Measurements from ENCODE around the gene KIT. TPM values are rescaled to one million over a fixed set of nuclear protein-coding genes. Genes with fewer than 3 reads are reported as not detected.

Gene KIT
- total RNA-seq, 6 donors from 2014 or later = 2.8 to 38.7 (median 12.7) TPM

DNA sequence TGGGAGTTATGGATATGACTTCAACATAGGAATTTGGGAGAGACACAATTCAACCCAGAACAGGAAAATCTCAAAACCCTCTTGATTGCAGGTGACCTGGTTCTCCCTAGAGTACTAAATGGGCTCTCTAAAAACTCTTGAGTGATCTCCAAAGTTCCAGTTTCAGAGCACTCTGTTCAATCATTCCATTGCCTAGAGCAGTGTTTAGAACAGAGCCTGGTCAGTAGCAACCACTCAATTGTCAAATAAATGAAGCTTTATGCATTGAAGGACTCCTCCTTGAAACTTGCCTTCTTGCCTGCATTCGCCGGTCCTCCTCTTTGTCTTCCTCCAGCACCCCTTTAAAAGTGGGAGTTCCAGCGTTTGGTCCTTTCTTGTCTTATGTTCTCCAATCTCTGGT, 85.8 kb downstream of the KIT start:
- H3K27me3 ChIP-seq = no peaks in the 10 kb centered on the region
- H3K27ac ChIP-seq = no peak overlapping the region
- 71 to 75% methylated on average over 3 of the region's 3 CpGs for WGBS, 2 donors
- no peaks in the 10 kb centered on the region for H3K36me3 ChIP-seq
- H3K9me3 ChIP-seq = no peaks in the 10 kb centered on the region
- no peaks in the 10 kb centered on the region for H3K4me1 ChIP-seq
- no peak overlapping the region for H3K4me3 ChIP-seq
- TF ChIP-seq, protein P1, sequence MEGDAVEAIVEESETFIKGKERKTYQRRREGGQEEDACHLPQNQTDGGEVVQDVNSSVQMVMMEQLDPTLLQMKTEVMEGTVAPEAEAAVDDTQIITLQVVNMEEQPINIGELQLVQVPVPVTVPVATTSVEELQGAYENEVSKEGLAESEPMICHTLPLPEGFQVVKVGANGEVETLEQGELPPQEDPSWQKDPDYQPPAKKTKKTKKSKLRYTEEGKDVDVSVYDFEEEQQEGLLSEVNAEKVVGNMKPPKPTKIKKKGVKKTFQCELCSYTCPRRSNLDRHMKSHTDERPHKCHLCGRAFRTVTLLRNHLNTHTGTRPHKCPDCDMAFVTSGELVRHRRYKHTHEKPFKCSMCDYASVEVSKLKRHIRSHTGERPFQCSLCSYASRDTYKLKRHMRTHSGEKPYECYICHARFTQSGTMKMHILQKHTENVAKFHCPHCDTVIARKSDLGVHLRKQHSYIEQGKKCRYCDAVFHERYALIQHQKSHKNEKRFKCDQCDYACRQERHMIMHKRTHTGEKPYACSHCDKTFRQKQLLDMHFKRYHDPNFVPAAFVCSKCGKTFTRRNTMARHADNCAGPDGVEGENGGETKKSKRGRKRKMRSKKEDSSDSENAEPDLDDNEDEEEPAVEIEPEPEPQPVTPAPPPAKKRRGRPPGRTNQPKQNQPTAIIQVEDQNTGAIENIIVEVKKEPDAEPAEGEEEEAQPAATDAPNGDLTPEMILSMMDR (IDR thresholded peaks at IDR 0.05) = no peak
- TF ChIP-seq EP300 (IDR thresholded peaks at IDR 0.05) = no peak
- TF ChIP-seq POLR2A (IDR thresholded peaks at IDR 0.05) = no peak
- TF ChIP-seq POLR2AphosphoS5 (IDR thresholded peaks at IDR 0.05) = no peak
- DNase-seq (no peak), ATAC-seq (ENCODE audit: low FRiP score in 2 of 2) (no peak)

DNA sequence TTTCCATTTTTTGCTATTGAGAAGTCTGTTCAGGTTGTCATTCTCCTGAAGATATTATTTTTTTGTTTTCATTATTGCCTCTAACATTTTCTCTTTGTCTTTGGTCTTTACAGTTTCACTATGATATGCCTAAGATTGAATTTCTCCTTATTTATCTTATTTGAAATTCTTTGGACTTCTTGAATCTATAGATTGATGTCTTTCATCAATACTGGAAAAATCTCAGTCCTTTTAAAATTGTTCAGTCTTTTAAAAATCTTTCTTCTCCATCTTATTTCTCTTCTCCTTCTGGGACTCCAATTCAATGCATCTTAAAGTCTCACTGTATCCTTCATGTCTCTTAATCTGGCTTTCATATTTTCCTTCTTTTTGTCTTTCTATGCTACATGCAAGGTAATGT, 86.7 kb downstream of the KIT start:
- no peaks in the 10 kb centered on the region for H3K27me3 ChIP-seq
- H3K4me1 ChIP-seq = no peaks in the 10 kb centered on the region
- no peak for TF ChIP-seq POLR2AphosphoS5 (IDR thresholded peaks at IDR 0.05)
- no peak for TF ChIP-seq POLR2A (IDR thresholded peaks at IDR 0.05)
- no peak for TF ChIP-seq EP300 (IDR thresholded peaks at IDR 0.05)
- TF ChIP-seq, protein P1 (IDR thresholded peaks at IDR 0.05) = no peak
- H3K27ac ChIP-seq = no peak overlapping the region
- no peak overlapping the region for H3K4me3 ChIP-seq
- ATAC-seq (ENCODE audit: low FRiP score in 2 of 2) (no peak), DNase-seq (no peak)
- no peaks in the 10 kb centered on the region for H3K36me3 ChIP-seq
- H3K9me3 ChIP-seq = no peaks in the 10 kb centered on the region

DNA sequence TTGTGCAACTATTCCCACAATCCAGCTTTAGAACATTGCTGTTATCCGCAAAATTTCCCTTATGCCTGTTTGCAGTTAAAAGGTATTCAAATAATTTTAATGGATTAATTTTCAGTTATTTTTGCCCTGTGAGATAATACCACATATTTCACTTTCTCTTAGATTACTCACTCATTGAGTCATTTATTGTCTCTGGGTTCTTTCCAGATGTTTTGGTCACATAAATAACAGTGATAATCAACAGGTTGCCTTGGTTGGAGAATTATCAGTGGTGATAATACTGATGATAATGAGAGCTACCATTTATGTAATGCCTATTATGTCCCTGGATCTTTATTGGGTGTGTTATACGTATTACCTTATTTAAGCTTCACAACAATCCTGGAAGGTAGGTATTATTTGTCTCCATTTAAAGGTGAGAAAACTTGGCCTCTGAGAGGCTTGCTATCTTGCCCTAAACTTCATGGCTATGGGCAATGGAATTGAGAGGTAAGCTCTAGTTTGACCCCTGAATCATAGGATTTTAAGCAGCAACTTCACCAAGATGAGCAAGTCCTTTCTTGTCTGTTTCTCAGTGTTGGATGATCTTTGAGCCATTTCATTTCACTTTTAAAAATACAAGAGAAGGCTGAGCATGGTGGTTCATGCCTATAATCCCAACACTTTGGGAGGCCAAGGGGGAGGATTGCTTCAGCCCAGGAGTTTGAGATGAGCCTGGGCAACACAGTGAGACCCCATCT, 87.4 kb downstream of the KIT start:
- Histone ChIP-seq H3K36me3 (no peaks in the 10 kb centered on the region), H3K27me3 (no peaks in the 10 kb centered on the region), H3K9me3 (no peaks in the 10 kb centered on the region), H3K4me3 (no peak overlapping the region), H3K27ac (no peak overlapping the region), H3K4me1 (no peaks in the 10 kb centered on the region)
- ATAC-seq (ENCODE audit: low FRiP score in 2 of 2) (no peak), DNase-seq (no peak)
- 99 to 100% methylated on average over 2 of the region's 2 CpGs for WGBS, 2 donors
- TF ChIP-seq POLR2AphosphoS5 (IDR thresholded peaks at IDR 0.05) (no peak), POLR2A (IDR thresholded peaks at IDR 0.05) (no peak), EP300 (IDR thresholded peaks at IDR 0.05) (no peak)
- TF ChIP-seq, protein P1 (IDR thresholded peaks at IDR 0.05) = no peak

DNA sequence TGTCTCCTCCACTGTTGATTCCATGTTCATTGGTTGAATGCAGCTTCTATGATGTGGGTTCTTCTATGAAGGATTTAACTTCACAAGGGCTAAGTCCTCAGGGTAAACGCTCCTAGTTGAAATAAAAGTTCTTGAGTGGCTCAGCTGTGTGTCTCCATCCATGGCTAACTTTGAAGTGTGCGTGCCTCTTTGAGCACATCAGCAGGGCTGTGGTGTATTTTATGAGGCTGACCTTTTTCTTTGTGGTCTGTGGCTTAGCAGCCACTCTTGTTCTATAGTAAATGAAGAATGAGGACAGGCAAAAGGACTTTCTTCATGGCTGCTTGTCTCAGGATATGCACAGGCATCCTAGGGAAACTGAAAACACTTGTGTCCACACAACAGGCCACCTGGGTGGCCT, 88.5 kb downstream of the KIT start:
- Histone ChIP-seq H3K27ac (no peak overlapping the region), H3K36me3 (no peaks in the 10 kb centered on the region), H3K4me1 (no peaks in the 10 kb centered on the region), H3K27me3 (no peaks in the 10 kb centered on the region), H3K9me3 (no peaks in the 10 kb centered on the region), H3K4me3 (no peak overlapping the region)
- ATAC-seq (ENCODE audit: low FRiP score in 2 of 2) (no peak), DNase-seq (no peak)
- 58 to 72% methylated on average over 2 of the region's 2 CpGs for WGBS, 2 donors
- TF ChIP-seq POLR2A (IDR thresholded peaks at IDR 0.05) (no peak), EP300 (IDR thresholded peaks at IDR 0.05) (no peak), POLR2AphosphoS5 (IDR thresholded peaks at IDR 0.05) (no peak)
- TF ChIP-seq, protein P1 (IDR thresholded peaks at IDR 0.05) = no peak

DNA sequence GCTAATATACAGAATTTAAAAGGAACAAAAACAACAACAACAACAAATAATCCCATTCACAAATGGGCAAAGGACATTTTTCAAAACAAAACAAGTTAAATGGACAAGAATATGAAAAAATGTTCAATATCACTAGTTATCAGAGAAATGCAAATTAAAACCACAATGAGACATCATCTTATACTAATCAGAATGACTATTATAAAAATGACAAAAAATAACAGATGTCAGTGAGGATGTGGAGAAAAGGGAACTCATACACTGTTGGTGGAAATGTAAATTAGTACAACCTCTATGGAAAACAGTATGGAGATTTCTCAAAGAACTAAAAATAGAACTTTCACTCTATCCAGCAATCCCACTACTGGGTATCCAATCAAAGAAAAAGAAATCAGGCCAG, 92.6 kb downstream of the KIT start:
- no peak for TF ChIP-seq POLR2A (IDR thresholded peaks at IDR 0.05)
- no peak for TF ChIP-seq EP300 (IDR thresholded peaks at IDR 0.05)
- TF ChIP-seq POLR2AphosphoS5 (IDR thresholded peaks at IDR 0.05) = no peak
- TF ChIP-seq, protein P1 (IDR thresholded peaks at IDR 0.05) = no peak
- ATAC-seq (ENCODE audit: low FRiP score in 2 of 2) = no peak
- DNase-seq = no peak
- Histone ChIP-seq H3K4me3 (no peak overlapping the region), H3K9me3 (no peaks in the 10 kb centered on the region), H3K36me3 (no peaks in the 10 kb centered on the region), H3K4me1 (no peaks in the 10 kb centered on the region), H3K27ac (no peak overlapping the region), H3K27me3 (no peaks in the 10 kb centered on the region)
